Epidermal melanocyte (primary cell): ENCODE measurements around the gene THBS4.
"Not testable (repeated sequence)": the region's sequence is repeated elsewhere in the genome, so short reads cannot be mapped to it uniquely, and the experiment has no call there.

ENCODE experiments used
- DNase-seq: peaks from one replicate; pipeline ENCODE4 v3.0.0; 2011; ENCODE audit warnings: low spot score; ENCODE audit not compliant: insufficient read length

The THBS4 gene

DNA sequence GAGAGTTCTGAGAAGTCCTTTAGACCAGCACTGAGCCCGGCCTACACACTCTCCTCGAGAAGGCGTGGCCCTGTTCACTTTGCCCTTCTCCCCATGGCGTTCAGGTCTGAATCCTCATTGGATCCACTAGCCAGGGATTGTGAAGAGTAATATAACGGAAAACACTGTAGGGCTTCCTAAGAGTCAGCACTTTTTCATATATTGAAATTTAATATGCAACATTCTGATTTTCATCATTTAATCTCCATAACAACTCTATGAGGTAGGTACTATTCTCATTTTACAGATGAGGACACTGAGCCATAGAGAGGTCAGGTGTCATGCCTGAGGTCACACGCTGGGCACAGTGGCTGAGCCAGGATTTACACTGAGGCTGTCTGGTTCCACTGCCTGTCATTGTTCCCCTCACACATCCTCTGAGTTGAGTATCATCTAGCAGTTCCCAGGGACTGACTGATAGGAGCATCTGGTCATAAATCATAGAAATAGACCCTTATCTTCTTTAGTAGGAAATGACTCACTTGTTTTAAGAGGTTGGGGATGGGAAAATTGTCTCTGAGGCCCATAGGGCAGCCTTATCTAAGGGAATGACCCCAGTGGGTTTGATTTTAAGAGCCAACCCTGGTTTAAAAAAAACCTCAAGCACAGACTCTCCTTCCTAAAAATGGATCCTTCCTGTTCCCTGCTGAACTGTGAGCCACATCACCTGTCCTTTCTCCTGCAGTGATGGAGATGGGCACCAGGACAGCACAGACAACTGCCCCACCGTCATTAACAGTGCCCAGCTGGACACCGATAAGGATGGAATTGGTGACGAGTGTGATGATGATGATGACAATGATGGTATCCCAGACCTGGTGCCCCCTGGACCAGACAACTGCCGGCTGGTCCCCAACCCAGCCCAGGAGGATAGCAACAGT, 41.2 kb downstream of the THBS4 start:
- no peak for DNase-seq

DNA sequence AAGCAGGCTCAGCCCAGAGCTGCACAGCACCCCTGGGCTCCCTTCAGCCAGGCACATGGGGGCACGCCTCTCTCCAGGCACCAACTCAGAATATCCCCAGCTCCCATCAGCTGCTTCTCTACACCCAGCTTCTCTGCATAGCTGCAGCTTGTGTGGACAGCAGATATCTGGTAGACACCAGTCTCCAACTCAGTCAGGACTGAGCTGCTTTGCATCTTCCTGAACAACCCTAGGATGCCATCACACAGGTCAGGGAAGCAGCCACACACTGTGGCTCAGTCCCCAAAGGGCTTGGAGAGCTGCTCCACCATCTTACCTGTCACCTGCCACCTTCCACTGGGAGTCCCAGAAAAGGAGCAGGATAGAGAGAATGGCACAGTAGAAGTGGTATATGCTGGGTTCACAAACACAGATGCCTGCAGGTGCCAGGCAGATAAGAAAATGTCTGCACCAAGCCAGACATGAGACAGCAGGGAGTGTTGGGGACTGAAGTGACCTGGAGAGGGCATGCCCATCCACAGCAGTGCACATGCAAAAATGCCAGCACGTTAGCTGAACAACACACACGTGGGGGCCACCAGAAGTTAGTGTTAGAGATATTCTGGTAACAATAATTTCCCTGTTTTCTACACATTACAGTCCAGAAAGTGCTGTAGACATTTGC, 42.0 kb downstream of the THBS4 start:
- no peak for DNase-seq

GRCh38 chr5:80078921-80079320, 43.8 kb downstream of the THBS4 start:
- no peak for DNase-seq

- no peak for DNase-seq
These were observed 47.1 kb downstream of the THBS4 start for GRCh38 chr5:80082281-80082680.

GRCh38 chr5:80082731-80083100, 47.6 kb downstream of the THBS4 start:
- DNase-seq, result peak; percentile 57

- DNase-seq, result peak; percentile 90
These were observed 48.1 kb downstream of the THBS4 start for GRCh38 chr5:80083101-80083890.

GRCh38 chr5:80090884-80091166, 55.7 kb downstream of the THBS4 start:
- no peak for DNase-seq

- DNase-seq, result peak; percentile 74
These were observed 56.6 kb downstream of the THBS4 start for GRCh38 chr5:80091792-80092192.

- DNase-seq, result no peak
These were observed 57.4 kb downstream of the THBS4 start for GRCh38 chr5:80092486-80093107.

DNA sequence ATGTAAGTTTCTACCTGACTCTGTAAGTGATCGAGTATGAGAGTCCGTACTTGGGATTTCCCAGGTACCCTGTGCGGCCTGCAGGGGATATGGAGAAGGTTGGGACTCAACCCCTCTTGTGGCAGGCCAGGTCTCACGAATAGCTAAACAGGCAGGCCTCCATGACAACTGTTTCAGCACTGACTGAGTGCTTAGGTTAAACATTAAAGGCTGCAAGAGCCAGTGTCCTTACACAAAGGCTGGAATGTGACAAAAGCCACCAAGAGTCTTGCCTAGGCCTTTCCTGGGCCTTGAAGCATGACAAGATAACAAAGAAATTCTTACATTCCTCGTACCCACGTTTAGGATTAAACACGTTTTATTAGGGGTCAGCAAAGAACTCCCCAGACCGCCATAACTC, 58.6 kb downstream of the THBS4 start:
- DNase-seq, result no peak

GRCh38 chr5:80094236-80094738, 59.1 kb downstream of the THBS4 start:
- DNase-seq, result no peak

DNA sequence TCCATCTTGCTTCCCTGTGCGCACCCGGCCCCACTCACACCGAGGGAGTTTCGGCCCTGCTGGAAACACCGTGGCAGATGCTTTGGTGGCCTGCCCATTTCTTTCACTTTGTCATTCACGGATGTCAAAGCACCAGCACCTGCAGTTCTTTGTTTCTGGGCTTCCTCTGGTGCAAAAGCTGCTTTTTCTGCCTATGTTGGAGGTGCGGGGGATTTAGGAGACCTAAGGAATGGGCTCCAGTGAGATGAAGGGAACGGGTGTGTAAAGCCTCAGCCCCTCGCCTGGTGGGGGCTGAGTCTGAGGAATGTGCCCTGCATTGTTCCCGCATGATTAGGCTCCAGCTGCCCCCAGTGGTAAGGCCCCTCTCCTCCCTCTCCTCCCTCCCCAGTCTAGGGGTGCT, 62.3 kb downstream of the THBS4 start:
- no peak for DNase-seq

GRCh38 chr5:80101993-80102392, 66.8 kb downstream of the THBS4 start:
- DNase-seq, result no peak

DNA sequence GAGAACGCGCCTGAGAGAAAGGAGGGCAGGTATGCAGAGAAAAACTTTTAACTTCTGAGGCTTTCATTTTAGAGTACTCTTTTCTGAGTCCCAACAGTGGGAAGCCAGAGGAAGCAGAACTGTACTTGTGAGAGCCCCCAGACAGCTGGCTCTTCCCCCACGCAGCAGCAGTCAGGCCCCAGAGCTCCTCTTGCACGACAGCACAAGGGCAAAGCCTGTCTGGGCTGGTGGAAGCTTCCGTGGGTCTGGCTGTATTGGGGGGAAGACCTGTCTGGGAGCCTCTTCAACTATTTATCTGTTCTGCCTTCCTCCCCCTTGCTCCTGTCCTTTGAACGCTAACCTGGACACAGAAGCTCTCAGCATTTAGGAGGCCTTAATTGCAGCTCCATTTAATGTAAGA, 68.2 kb downstream of the THBS4 start:
- DNase-seq, result no peak

DNA sequence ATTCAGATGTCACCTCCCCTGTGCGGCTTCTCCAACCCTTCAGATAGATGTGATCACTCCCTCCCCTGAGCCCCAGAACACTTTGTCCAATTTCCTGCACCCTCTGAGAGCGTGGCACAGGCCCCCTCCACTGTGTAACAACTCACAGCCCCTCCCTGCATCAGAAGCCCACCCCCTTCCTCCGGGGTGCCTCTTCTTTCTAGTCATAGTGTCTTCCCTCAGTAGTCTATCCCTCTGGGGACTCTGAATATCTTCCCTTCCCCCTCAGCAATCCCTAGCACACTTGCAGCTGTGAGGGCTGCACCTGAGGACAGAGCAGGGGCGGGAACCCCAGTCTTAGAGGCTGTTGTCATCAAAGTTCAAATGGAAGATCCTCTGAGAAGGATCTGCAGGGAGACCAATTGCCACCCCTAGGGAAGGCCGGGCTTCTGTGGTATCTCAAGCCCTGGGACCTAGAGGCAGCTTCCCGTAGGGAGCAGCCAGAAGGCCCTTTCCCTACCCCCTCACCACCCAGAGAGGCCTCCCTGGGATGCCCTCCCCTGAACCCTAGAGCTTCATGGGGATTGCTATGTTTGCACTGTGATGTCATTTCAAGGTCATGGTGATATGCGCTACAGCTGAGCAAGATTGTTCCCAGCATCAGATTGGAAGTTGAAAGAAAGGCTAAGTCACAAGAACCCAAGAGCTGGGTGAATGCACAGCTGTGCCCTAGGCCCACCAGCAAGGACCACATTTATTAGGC, 70.7 kb downstream of the THBS4 start:
- DNase-seq, result no peak

- no peak for DNase-seq
These were observed 71.8 kb downstream of the THBS4 start for GRCh38 chr5:80106916-80107315.

- no peak for DNase-seq
These were observed 74.7 kb downstream of the THBS4 start for GRCh38 chr5:80109646-80110478.

- DNase-seq, result not testable (repeated sequence)
These were observed 76.3 kb downstream of the THBS4 start for GRCh38 chr5:80111376-80111990.

GRCh38 chr5:80114860-80115259, 79.7 kb downstream of the THBS4 start:
- no peak for DNase-seq

DNA sequence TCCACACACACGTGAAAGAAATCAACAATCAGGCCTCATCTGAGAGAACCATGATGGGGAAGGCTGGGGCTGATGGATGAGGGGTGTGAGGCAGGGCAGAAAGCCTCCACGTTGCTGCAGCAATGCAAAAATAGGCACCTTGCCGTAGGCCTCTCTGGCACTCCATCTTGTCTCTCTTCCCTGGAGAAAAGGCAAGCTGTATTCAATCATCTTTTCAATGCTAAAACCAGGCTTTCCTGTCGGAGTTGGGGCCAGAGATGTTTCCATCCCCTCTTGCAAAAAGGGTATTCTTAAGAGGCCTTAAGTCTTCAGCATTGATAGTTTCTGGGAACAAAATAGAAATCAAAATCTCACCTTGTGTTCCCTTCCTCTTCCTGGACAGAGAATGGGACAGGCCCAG, 80.9 kb downstream of the THBS4 start:
- no peak for DNase-seq
